ENCODE results near the gene CEP78. TPM values are rescaled to one million over a fixed set of nuclear protein-coding genes. Genes with fewer than 3 reads are reported as not detected.
"Not testable (repeated sequence)": the region's sequence is repeated elsewhere in the genome, so short reads cannot be mapped to it uniquely, and the experiment has no call there.

CEP78 gene
- total RNA-seq, 1 donor from 2014 or later = 13.9 TPM

GRCh38 chr9:78280982-78281668, 45.2 kb downstream of the CEP78 start:
- Mint-ChIP-seq H3K4me1 (ENCODE audit: unreplicated experiment) (peaks cover 14% of the 10 kb centered on the region), H3K9me3 (ENCODE audit: unreplicated experiment) (no peaks in the 10 kb centered on the region), H3K4me3 (ENCODE audit: unreplicated experiment) (no peak overlapping the region), H3K27me3 (ENCODE audit: unreplicated experiment) (no peaks in the 10 kb centered on the region), H3K36me3 (ENCODE audit: unreplicated experiment) (no peaks in the 10 kb centered on the region), H3K27ac (ENCODE audit: unreplicated experiment) (peak overlapping the region; percentile 59)
- no peak for TF ChIP-seq CTCF (IDR thresholded peaks at IDR 0.05)
- DNase-seq (ENCODE audit: extremely low spot score, unreplicated experiment) = peak; percentile 89

DNA sequence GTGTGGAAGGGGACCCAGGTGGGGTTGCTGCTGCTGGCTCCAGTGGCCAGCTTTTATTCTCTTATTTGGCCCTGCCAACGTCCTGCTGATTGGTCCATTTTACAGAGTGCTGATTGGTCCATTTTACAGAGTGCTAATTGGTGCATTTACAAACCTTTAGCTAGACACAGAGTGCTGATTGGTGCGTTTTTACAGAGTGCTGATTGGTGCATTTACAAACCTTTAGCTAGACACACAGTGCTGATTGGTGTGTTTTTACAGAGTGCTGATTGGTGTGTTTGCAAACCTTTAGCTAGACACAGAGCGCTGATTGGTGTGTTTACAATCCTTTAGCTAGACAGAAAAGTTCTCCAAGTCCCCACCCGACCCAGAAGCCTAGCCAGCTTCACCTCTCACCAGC, 48.3 kb downstream of the CEP78 start:
- DNase-seq (ENCODE audit: extremely low spot score, unreplicated experiment); H3K27me3 Mint-ChIP-seq (ENCODE audit: unreplicated experiment); H3K27ac Mint-ChIP-seq (ENCODE audit: unreplicated experiment); H3K9me3 Mint-ChIP-seq (ENCODE audit: unreplicated experiment); H3K36me3 Mint-ChIP-seq (ENCODE audit: unreplicated experiment); H3K4me3 Mint-ChIP-seq (ENCODE audit: unreplicated experiment): not testable (repeated sequence)
- H3K4me1 Mint-ChIP-seq (ENCODE audit: unreplicated experiment) = peaks cover 14% of the 10 kb centered on the region

- Mint-ChIP-seq H3K27me3 (ENCODE audit: unreplicated experiment) (peaks cover 5% of the 10 kb centered on the region), H3K27ac (ENCODE audit: unreplicated experiment) (no peak overlapping the region), H3K9me3 (ENCODE audit: unreplicated experiment) (no peaks in the 10 kb centered on the region), H3K36me3 (ENCODE audit: unreplicated experiment) (no peaks in the 10 kb centered on the region), H3K4me1 (ENCODE audit: unreplicated experiment) (peaks cover 10% of the 10 kb centered on the region), H3K4me3 (ENCODE audit: unreplicated experiment) (no peak overlapping the region)
- TF ChIP-seq CTCF (IDR thresholded peaks at IDR 0.05) = no peak
- no peak for DNase-seq (ENCODE audit: extremely low spot score, unreplicated experiment)
Observed at GRCh38 chr9:78286125-78286524, 50.2 kb downstream of the CEP78 start.

DNA sequence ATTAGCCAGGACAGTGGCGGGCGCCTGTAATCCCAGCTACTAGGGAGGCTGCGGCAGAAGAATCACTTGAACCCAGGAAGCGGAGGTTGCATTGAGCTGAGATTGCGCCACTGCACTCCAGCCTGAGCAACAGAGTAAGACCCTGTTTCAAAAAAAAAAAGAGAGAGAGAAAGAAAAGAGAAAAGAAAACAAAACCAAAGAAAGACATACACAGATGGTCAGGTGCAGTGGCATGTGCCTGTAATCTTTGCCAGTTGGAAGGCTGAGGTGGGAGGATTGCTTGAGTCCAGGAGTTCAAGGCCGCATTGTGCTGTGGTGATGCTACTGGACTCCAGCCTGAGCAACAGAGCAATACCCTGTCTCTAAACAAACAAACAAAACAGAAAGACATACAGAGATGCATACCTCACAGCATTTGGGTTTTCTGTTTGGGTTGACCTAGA, 51.1 kb downstream of the CEP78 start:
- no peak for DNase-seq (ENCODE audit: extremely low spot score, unreplicated experiment)
- Mint-ChIP-seq H3K27ac (ENCODE audit: unreplicated experiment) (no peak overlapping the region), H3K9me3 (ENCODE audit: unreplicated experiment) (no peaks in the 10 kb centered on the region), H3K4me3 (ENCODE audit: unreplicated experiment) (no peak overlapping the region), H3K36me3 (ENCODE audit: unreplicated experiment) (no peaks in the 10 kb centered on the region), H3K4me1 (ENCODE audit: unreplicated experiment) (peaks cover 2% of the 10 kb centered on the region), H3K27me3 (ENCODE audit: unreplicated experiment) (peaks cover 5% of the 10 kb centered on the region)
- TF ChIP-seq CTCF (IDR thresholded peaks at IDR 0.05) = no peak

- Mint-ChIP-seq H3K9me3 (ENCODE audit: unreplicated experiment) (no peaks in the 10 kb centered on the region), H3K4me1 (ENCODE audit: unreplicated experiment) (no peaks in the 10 kb centered on the region), H3K36me3 (ENCODE audit: unreplicated experiment) (no peaks in the 10 kb centered on the region), H3K27ac (ENCODE audit: unreplicated experiment) (no peak overlapping the region), H3K27me3 (ENCODE audit: unreplicated experiment) (peaks cover 5% of the 10 kb centered on the region), H3K4me3 (ENCODE audit: unreplicated experiment) (no peak overlapping the region)
- DNase-seq (ENCODE audit: extremely low spot score, unreplicated experiment) = no peak
- no peak for TF ChIP-seq CTCF (IDR thresholded peaks at IDR 0.05)
Observed at GRCh38 chr9:78288214-78288892, 52.5 kb downstream of the CEP78 start.
